K562 (cell line): ENCODE measurements around the gene NEURL1B. TPM values are rescaled to one million over a fixed set of nuclear protein-coding genes. Genes with fewer than 3 reads are reported as not detected.
A peak's percentile ranks its signal among the peaks of the same experiment; 100 is the strongest.

Source experiments
- ATAC-seq: fragments of 200-7000 bp; cut with Tn5 transposase; 3 replicates; pipeline ENCODE4 v1.9.1; 2020; ENCODE audit warnings: moderate library complexity
- BruUV-seq: library from RNA; stranded (reverse); fragments of 400-500 nt; replicated peaks from 2 replicates; lab custom pipeline; 2021; lab: Mats Ljungman, UMichigan
- CTCF ChIA-PET: fragments of 300-600 bp; formaldehyde crosslinking; extraction: SDS; loops from one replicate; lab custom pipeline; 2021; ENCODE audit warnings: low intra/inter-chr PET ratio; lab: Yijun Ruan, JAX
- POLR2A ChIA-PET: fragments of 300-600, 350-650 bp; sonication (Branson Sonifier 250); formaldehyde crosslinking; extraction: SDS; loops from one replicate; lab custom pipeline; 2021; ENCODE audit warnings: antibody characterized with exemption, inconsistent platforms; lab: Yijun Ruan, JAX
- DNase-seq, 4 experiments: peaks; one replicate each; pipeline versions ENCODE4 v3.0.0 to v3.0.0-alpha.2; 2011 to 2018; ENCODE audit warnings: low spot score in 3 of 4, mixed read lengths in 3 of 4; ENCODE audit errors: extremely low read depth in 1 of 4
- FAIRE-seq: peaks from 2 replicates; lab custom pipeline; 2011; peaks lifted over from hg19 to GRCh38; lab: Jason Lieb, UNC
- H2AFZ ChIP-seq: 2 replicates; pipeline ENCODE4 v1.6.0; 2011; ENCODE audit warnings: low read depth, low read length, control low read depth, inconsistent platforms
- H3K27ac ChIP-seq: fragments of 200-600 bp; 3 replicates; pipeline ENCODE4 v1.8.0; 2011; ENCODE audit warnings: low read depth, mild to moderate bottlenecking, control low read depth, inconsistent platforms, low read length, moderate library complexity, mixed read lengths; ENCODE audit errors: extremely low read depth
- H3K27me3 ChIP-seq, 2 experiments: fragments of 300-600 bp in 1 of 2; 2 replicates in 1 of 2; 3 replicates in 1 of 2; pipeline versions ENCODE4 v1.6.0 to v1.8.0; 2011; ENCODE audit warnings: inconsistent platforms in 2 of 2, low read length in 2 of 2, mild to moderate bottlenecking in 1 of 2, mixed read lengths in 1 of 2, moderate library complexity in 1 of 2; ENCODE audit not compliant: control insufficient read depth in 2 of 2, insufficient read depth in 2 of 2
- H3K36me3 ChIP-seq: fragments of 300-600 bp; 3 replicates; pipeline ENCODE4 v1.8.0; 2011; ENCODE audit warnings: mild to moderate bottlenecking, low read length, inconsistent platforms; ENCODE audit not compliant: control insufficient read depth, insufficient read depth
- H3K4me1 ChIP-seq, 2 experiments: fragments of 200-600 bp in 1 of 2; replicated peaks in 1 of 2; 2 replicates in 1 of 2; 3 replicates in 1 of 2; pipeline versions ENCODE4 v1.5.1 to v1.8.0; 2011; ENCODE audit warnings: inconsistent platforms in 2 of 2, low read length in 2 of 2, mild to moderate bottlenecking in 1 of 2, mixed read lengths in 1 of 2, moderate library complexity in 1 of 2; ENCODE audit not compliant: control insufficient read depth in 2 of 2, insufficient read depth in 2 of 2
- H3K4me2 ChIP-seq: 2 replicates; pipeline ENCODE4 v1.6.1; 2011; ENCODE audit warnings: low read length, control low read depth, inconsistent platforms, mixed read lengths; ENCODE audit not compliant: insufficient read depth
- H3K4me3 ChIP-seq: fragments of 200-600 bp; sonication (generic), shearing (Covaris generic); 2 replicates; pipeline ENCODE4 v1.5.1; 2016; ENCODE audit warnings: control low read depth, inconsistent platforms
- H3K79me2 ChIP-seq: fragments of 200-600 bp; 3 replicates; pipeline ENCODE4 v1.8.0; 2011; ENCODE audit warnings: low read length, inconsistent platforms; ENCODE audit not compliant: control insufficient read depth, insufficient read depth
- H3K9ac ChIP-seq, 2 experiments: 2 replicates each; pipeline versions ENCODE4 v1.6.0 to v1.6.1; 2011; ENCODE audit warnings: low read depth in 2 of 2, low read length in 2 of 2, control low read depth in 1 of 2, inconsistent platforms in 1 of 2, mild to moderate bottlenecking in 1 of 2, mixed read lengths in 1 of 2; ENCODE audit not compliant: insufficient read depth in 1 of 2
- H3K9me1 ChIP-seq: one replicate; pipeline ENCODE4 v1.6.0; 2011; ENCODE audit warnings: inconsistent platforms, mild to moderate bottlenecking, low read length, moderate library complexity; ENCODE audit not compliant: control insufficient read depth, insufficient read depth
- H3K9me3 ChIP-seq: replicated peaks from 2 replicates; pipeline ENCODE4 v1.5.1; 2011; ENCODE audit warnings: low read depth, low read length, inconsistent platforms; ENCODE audit not compliant: control insufficient read depth, insufficient read depth
- H4K20me1 ChIP-seq: replicated peaks from 2 replicates; pipeline ENCODE4 v1.6.1; 2011; ENCODE audit warnings: low read length, inconsistent platforms, mixed read lengths; ENCODE audit not compliant: control insufficient read depth, insufficient read depth
- CHD4 ChIP-seq: fragments of 200-600 bp; sonication (generic); IDR thresholded peaks from 3 replicates; pipeline ENCODE4 v1.6.1; 2012; ENCODE audit warnings: low read depth, mild to moderate bottlenecking, mixed read lengths, low read length, inconsistent platforms; ENCODE audit not compliant: insufficient read depth, insufficient replicate concordance, poor library complexity, severe bottlenecking
- HOXB6 ChIP-seq: fragments of 250-450 bp; sonication (Bioruptor Pico); IDR thresholded peaks from 2 replicates; pipeline ENCODE4 v1.5.1; 2022; ENCODE audit warnings: mild to moderate bottlenecking, borderline replicate concordance
- MYBL2 ChIP-seq, 2 experiments: fragments of 450-650 bp in 1 of 2; sonication (generic) in 1 of 2; formaldehyde crosslinking in 1 of 2; IDR thresholded peaks; 2 replicates each; pipeline versions ENCODE4 v1.6.1 to v1.8.1; 2017 to 2022; ENCODE audit warnings: borderline replicate concordance in 1 of 2, inconsistent platforms in 1 of 2, low read depth in 1 of 2, mild to moderate bottlenecking in 1 of 2, missing genetic modification reagents in 1 of 2, moderate library complexity in 1 of 2
- NFIX ChIP-seq: fragments of 250-450 bp; sonication (Bioruptor Pico); IDR thresholded peaks from 2 replicates; pipeline ENCODE4 v1.4.0; 2020; ENCODE audit warnings: low read depth, mild to moderate bottlenecking, moderate library complexity
- PTRF ChIP-seq: fragments of 450-650 bp; IDR thresholded peaks from 2 replicates; pipeline ENCODE4 v1.6.1; 2016; ENCODE audit warnings: mild to moderate bottlenecking, missing genetic modification characterization, missing compliant biosample characterization
- PTTG1 ChIP-seq: fragments of 450-650 bp; IDR thresholded peaks from 2 replicates; pipeline ENCODE4 v1.6.1; 2016; ENCODE audit warnings: low read depth, mild to moderate bottlenecking, missing genetic modification characterization, missing compliant biosample characterization
- SIX5 ChIP-seq, 2 experiments: IDR thresholded peaks; 2 replicates each; pipeline ENCODE4 v1.6.1; 2011; ENCODE audit warnings: low read length in 2 of 2, borderline replicate concordance in 1 of 2, low read depth in 1 of 2, mild to moderate bottlenecking in 1 of 2, moderate library complexity in 1 of 2; ENCODE audit not compliant: insufficient read depth in 1 of 2
- STAT5A ChIP-seq: IDR thresholded peaks from 2 replicates; pipeline ENCODE4 v1.6.1; 2012; ENCODE audit warnings: low read length, inconsistent platforms, borderline replicate concordance
- ZBED1 ChIP-seq: IDR thresholded peaks from 2 replicates; pipeline ENCODE4 v1.6.1; 2014
- ZBTB7A ChIP-seq: IDR thresholded peaks from 2 replicates; pipeline ENCODE4 v1.6.1; 2011; ENCODE audit warnings: low read depth, mild to moderate bottlenecking, low read length, moderate library complexity, borderline replicate concordance; ENCODE audit not compliant: control insufficient read depth
- ZNF583 ChIP-seq: fragments of 250-450 bp; sonication (Bioruptor Pico); IDR thresholded peaks from 2 replicates; pipeline ENCODE4 v1.4.0; 2020
- ZNF699 ChIP-seq: fragments of 250-450 bp; sonication (Bioruptor Pico); IDR thresholded peaks from 2 replicates; pipeline ENCODE4 v1.8.0; 2021; ENCODE audit warnings: mild to moderate bottlenecking, moderate library complexity; ENCODE audit not compliant: insufficient replicate concordance
- WGBS: fragments of 100-300 bp; shearing (Covaris generic); methylation state at CpG from one replicate; pipeline ENCODE4 v1.1.6; 2016; ENCODE audit warnings: low coverage, mixed read lengths; ENCODE audit not compliant: insufficient coverage; ENCODE audit errors: missing lambda C conversion rate; 5-methylcytosine and 5-hydroxymethylcytosine counted together
- in situ Hi-C: fragments of 300-500 bp; cut with MboI; formaldehyde crosslinking; loops from 4 replicates; pipeline ENCODE4 v1.15.0; 2018; ENCODE audit warnings: inconsistent platforms, mixed read lengths
- intact Hi-C: fragments of 100-400 bp; cut with micrococcal nuclease; formaldehyde crosslinking; loops from 2 replicates; pipeline ENCODE4 v1.14.2; 2022
- polyA plus RNA-seq, 8 experiments: library from polyadenylated mRNA; depleted of rRNA in 4 of 8; stranded (reverse) in 5 of 8; unstranded in 3 of 8; fragments of >200 nt; fragmentation: Nextera tagmentation in 2 of 8; fragmentation: Illumina TruSeq in 1 of 8; extraction: Ambion mirVana in 2 of 8; extraction: Trizol in 1 of 8; gene quantifications; 2 replicates each; pipeline versions ENCODE4 v1.2.1 to v1.2.3, GENCODE V29; 2011 to 2014; ENCODE audit warnings: inconsistent platforms in 1 of 8, missing spikeins in 1 of 8
- total RNA-seq, 7 experiments: library from RNA; depleted of rRNA in 6 of 7; stranded (reverse); fragments of >200 nt in 6 of 7; fragmentation: Illumina TruSeq in 2 of 7; extraction: Trizol in 2 of 7; gene quantifications; 2 replicates each; pipeline versions ENCODE4 v1.2.1 to v1.2.3, GENCODE V29; 2011 to 2021; ENCODE audit warnings: low replicate concordance in 1 of 7
- TF ChIP-seq, protein P1 (sequence below): fragments of 450-650 bp; formaldehyde crosslinking; IDR thresholded peaks from 2 replicates; pipeline ENCODE4 v1.4.0; 2022; ENCODE audit warnings: missing genetic modification characterization
- TF ChIP-seq, protein P2 (sequence below): fragments of 200-800 bp; sonication (Bioruptor generic); IDR thresholded peaks from 2 replicates; pipeline ENCODE4 v1.6.1; 2017; ENCODE audit warnings: missing genetic modification characterization, missing compliant biosample characterization

The NEURL1B gene
- total and polyA plus RNA-seq, 9 of the 15 experiments (the other 6 are each of a cell fraction or from before 2014, with no cell fraction given): 0.04 TPM; not detected in 8

DNA sequence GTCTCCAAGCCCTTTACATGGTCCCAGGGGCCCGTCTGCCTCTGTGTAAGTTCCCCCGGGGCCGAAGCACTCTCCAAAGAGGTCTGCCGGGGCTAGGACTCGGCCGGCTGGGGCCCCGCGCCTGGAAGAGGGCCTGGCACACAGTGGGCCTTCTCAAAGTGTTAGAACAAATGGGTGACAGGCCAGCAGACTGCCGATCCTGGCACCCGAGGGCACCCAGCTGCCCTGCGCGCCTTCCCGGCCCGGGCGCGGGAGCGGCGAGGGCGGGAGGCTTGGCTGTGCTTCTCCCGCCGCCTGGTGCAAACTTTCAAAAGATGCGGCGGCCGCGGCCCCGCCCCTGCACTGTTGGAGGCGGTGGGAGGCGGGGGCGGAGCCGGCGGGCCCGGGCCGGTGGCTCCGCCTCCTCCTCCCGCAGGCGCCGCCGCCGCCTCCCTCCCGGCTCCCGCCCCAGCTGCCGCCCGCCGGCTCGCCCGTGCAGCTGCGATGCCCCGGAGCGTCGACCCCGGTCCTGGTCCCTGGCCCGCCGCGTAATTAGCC, at the start of gene NEURL1B (continued):
- TF ChIP-seq ZBTB7A: peak; percentile 43; the same call in 1 of the 2 replicates
- TF ChIP-seq ZBED1: no peak
- TF ChIP-seq MYBL2 (IDR thresholded peaks at IDR 0.05; ENCODE audit: low read depth): peak; percentile 72
- no peak for TF ChIP-seq MYBL2 (CRISPR knock-in tag; IDR thresholded peaks at IDR 0.05; ENCODE audit: borderline replicate concordance)
- TF ChIP-seq HOXB6 (CRISPR knock-in tag): no peak

DNA sequence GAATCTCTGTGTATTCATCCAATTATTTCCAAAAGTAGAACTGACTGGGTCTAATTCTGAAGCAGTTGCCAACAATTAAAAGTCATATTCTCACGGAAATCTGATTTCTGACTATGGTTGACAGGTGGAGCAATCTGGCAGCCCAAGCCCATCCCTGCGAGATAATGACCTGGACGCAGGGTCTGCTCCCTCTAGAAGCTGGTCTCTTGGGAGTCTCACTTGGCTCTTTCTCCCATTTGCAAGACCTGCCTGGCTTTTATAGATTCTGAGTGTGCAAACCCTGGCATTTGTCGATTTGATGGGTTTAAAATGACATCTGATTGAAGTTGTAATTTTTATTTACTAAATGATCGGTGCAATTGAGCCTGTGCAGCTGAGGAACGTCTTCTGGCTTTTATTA, 49.4 kb upstream of the NEURL1B start:
- Histone ChIP-seq H3K79me2 (no peaks in the 10 kb centered on the region), H3K4me2 (no peak overlapping the region), H3K9ac (no peak overlapping the region), H4K20me1 (peaks cover 11% of the 10 kb centered on the region; the same call in 1 of the 2 replicates)
- in situ Hi-C loops: no loop called here
- FAIRE-seq: no peak
- WGBS: 0% methylated on average over 6 of the region's 6 CpGs
- TF ChIP-seq ZNF583 (CRISPR knock-in tag) (no peak), PTTG1 (no peak), CHD4 (no peak), SIX5 (IDR thresholded peaks at IDR 0.05; ENCODE audit: borderline replicate concordance in 1 of 2, insufficient read depth in 1 of 2, low read depth in 1 of 2, low read length in 2 of 2) (no peak), ZNF699 (CRISPR knock-in tag) (no peak), STAT5A (no peak), PTRF (tag) (no peak), NFIX (CRISPR knock-in tag) (no peak)
- TF ChIP-seq, protein P1, sequence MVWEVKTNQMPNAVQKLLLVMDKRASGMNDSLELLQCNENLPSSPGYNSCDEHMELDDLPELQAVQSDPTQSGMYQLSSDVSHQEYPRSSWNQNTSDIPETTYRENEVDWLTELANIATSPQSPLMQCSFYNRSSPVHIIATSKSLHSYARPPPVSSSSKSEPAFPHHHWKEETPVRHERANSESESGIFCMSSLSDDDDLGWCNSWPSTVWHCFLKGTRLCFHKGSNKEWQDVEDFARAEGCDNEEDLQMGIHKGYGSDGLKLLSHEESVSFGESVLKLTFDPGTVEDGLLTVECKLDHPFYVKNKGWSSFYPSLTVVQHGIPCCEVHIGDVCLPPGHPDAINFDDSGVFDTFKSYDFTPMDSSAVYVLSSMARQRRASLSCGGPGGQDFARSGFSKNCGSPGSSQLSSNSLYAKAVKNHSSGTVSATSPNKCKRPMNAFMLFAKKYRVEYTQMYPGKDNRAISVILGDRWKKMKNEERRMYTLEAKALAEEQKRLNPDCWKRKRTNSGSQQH (CRISPR knock-in tag): no peak
- TF ChIP-seq, protein P2, sequence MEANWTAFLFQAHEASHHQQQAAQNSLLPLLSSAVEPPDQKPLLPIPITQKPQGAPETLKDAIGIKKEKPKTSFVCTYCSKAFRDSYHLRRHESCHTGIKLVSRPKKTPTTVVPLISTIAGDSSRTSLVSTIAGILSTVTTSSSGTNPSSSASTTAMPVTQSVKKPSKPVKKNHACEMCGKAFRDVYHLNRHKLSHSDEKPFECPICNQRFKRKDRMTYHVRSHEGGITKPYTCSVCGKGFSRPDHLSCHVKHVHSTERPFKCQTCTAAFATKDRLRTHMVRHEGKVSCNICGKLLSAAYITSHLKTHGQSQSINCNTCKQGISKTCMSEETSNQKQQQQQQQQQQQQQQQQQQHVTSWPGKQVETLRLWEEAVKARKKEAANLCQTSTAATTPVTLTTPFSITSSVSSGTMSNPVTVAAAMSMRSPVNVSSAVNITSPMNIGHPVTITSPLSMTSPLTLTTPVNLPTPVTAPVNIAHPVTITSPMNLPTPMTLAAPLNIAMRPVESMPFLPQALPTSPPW (CRISPR knock-in tag): no peak
- TF ChIP-seq, all 486 proteins: peak for 0
- no TSS peak for BruUV-seq
- Histone ChIP-seq H2AFZ (no peak overlapping the region), H3K9me1 (peaks cover 3% of the 10 kb centered on the region), H3K27me3 (peaks cover 15 to 58% of the 10 kb centered on the region in 2 experiments), H3K27ac (no peak overlapping the region), H3K9me3 (no peaks in the 10 kb centered on the region), H3K4me3 (no peak overlapping the region), H3K4me1 (no peaks in the 10 kb centered on the region), H3K36me3 (no peaks in the 10 kb centered on the region)
- ChIA-PET POLR2A (interaction anchor here (0.8 kb wide), 1 partner anchor 132 kb away, joined by 3 read pairs; no protein-coding TSS in a partner anchor), CTCF (no interaction called here)
- ATAC-seq (no peak), DNase-seq (no peak)
- intact Hi-C loops: no loop called here
